Hepatocyte (in vitro differentiated cells): ENCODE results near the gene SNAPC2. TPM values are rescaled to one million over a fixed set of nuclear protein-coding genes. Genes with fewer than 3 reads are reported as not detected.

Experiments
- DNase-seq: peaks from one replicate; pipeline ENCODE4 v3.0.0-alpha.2; 2016; ENCODE audit warnings: low spot score
- H2AFZ ChIP-seq: fragments of 200-600 bp; sonication (generic); 2 replicates; pipeline ENCODE4 v1.6.0; 2016; ENCODE audit warnings: antibody characterized with exemption, mild to moderate bottlenecking
- H3K27ac ChIP-seq: fragments of 200-600 bp; sonication (generic); 2 replicates; pipeline ENCODE4 v1.5.1; 2016; ENCODE audit warnings: mild to moderate bottlenecking
- H3K27me3 ChIP-seq: fragments of 200-600 bp; sonication (generic); 2 replicates; pipeline ENCODE4 v1.6.1; 2016
- H3K36me3 ChIP-seq: fragments of 200-600 bp; sonication (generic); replicated peaks from 2 replicates; pipeline ENCODE4 v1.5.1; 2016; ENCODE audit warnings: low read depth; ENCODE audit not compliant: insufficient read depth
- H3K4me1 ChIP-seq: fragments of 200-600 bp; sonication (generic); 2 replicates; pipeline ENCODE4 v1.5.1; 2016; ENCODE audit warnings: mild to moderate bottlenecking, moderate library complexity; ENCODE audit not compliant: insufficient read depth
- H3K4me2 ChIP-seq: fragments of 200-600 bp; sonication (generic); 2 replicates; pipeline ENCODE4 v1.6.0; 2016
- H3K4me3 ChIP-seq: fragments of 200-600 bp; sonication (generic); 2 replicates; pipeline ENCODE4 v1.5.1; 2016; ENCODE audit warnings: mild to moderate bottlenecking
- H3K79me2 ChIP-seq: fragments of 200-600 bp; sonication (generic); 2 replicates; pipeline ENCODE4 v1.6.0; 2017; ENCODE audit warnings: mild to moderate bottlenecking
- H3K9me2 ChIP-seq: fragments of 200-600 bp; sonication (generic); replicated peaks from 2 replicates; pipeline ENCODE4 v1.6.0; 2017; ENCODE audit warnings: mild to moderate bottlenecking; ENCODE audit not compliant: insufficient read depth
- H3K9me3 ChIP-seq: fragments of 200-600 bp; sonication (generic); 2 replicates; pipeline ENCODE4 v1.5.1; 2016; ENCODE audit warnings: low read depth, mild to moderate bottlenecking
- H4K20me1 ChIP-seq: fragments of 200-600 bp; sonication (generic); 2 replicates; pipeline ENCODE4 v1.6.0; 2016; ENCODE audit warnings: mild to moderate bottlenecking; ENCODE audit not compliant: insufficient read depth, poor library complexity, severe bottlenecking
- CTCF ChIP-seq: fragments of 200-600 bp; sonication (generic); IDR thresholded peaks from 2 replicates; pipeline ENCODE4 v1.5.1; 2016; ENCODE audit warnings: antibody characterized with exemption, mild to moderate bottlenecking; ENCODE audit not compliant: poor library complexity
- EZH2 ChIP-seq: fragments of 200-600 bp; sonication (generic); IDR thresholded peaks from 2 replicates; pipeline ENCODE4 v1.6.1; 2016; ENCODE audit warnings: antibody characterized with exemption, mild to moderate bottlenecking, borderline replicate concordance
- EZH2phosphoT487 ChIP-seq: fragments of 200-600 bp; sonication (generic); IDR thresholded peaks from one replicate; pipeline ENCODE4 v1.6.1; 2018; ENCODE audit warnings: antibody characterized with exemption, mild to moderate bottlenecking, low read depth, moderate library complexity; ENCODE audit not compliant: unreplicated experiment, severe bottlenecking
- WGBS: methylation state at CpG from one replicate; pipeline ENCODE4 v1.1.6; 2016; ENCODE audit warnings: low lambda C conversion rate; ENCODE audit errors: missing lambda C conversion rate; 5-methylcytosine and 5-hydroxymethylcytosine counted together
- polyA plus RNA-seq: library from polyadenylated mRNA; unstranded; fragments of >200 nt; fragmentation: Nextera tagmentation; extraction: Ambion mirVana; gene quantifications from 2 replicates; pipeline ENCODE4 v1.2.1, GENCODE V29; 2016
- total RNA-seq: library from RNA; depleted of rRNA; stranded (reverse); fragments of >200 nt; gene quantifications from 2 replicates; pipeline ENCODE4 v1.2.3, GENCODE V29; 2014

The SNAPC2 gene
- total and polyA plus RNA-seq, 2 experiments from 2014 or later, result 11.8 to 17.5 TPM

GRCh38 chr19:7953060-7953459, 32.9 kb downstream of the SNAPC2 start:
- 100% methylated on average over 1 of the region's 3 CpGs for WGBS
- no peaks in the 10 kb centered on the region for H3K9me2 ChIP-seq
- H3K9me3 ChIP-seq, result no peaks in the 10 kb centered on the region
- no peaks in the 10 kb centered on the region for H3K36me3 ChIP-seq
- no peak overlapping the region for H3K27ac ChIP-seq
- no peaks in the 10 kb centered on the region for H3K79me2 ChIP-seq
- TF ChIP-seq CTCF (no peak), EZH2phosphoT487 (no peak), EZH2 (no peak)
- no peaks in the 10 kb centered on the region for H3K4me1 ChIP-seq
- H3K4me3 ChIP-seq, result no peak overlapping the region
- no peak overlapping the region for H3K4me2 ChIP-seq
- no peak overlapping the region for H2AFZ ChIP-seq
- no peaks in the 10 kb centered on the region for H4K20me1 ChIP-seq
- H3K27me3 ChIP-seq, result no peaks in the 10 kb centered on the region
- DNase-seq, result no peak

GRCh38 chr19:7953576-7953975, 33.4 kb downstream of the SNAPC2 start:
- Histone ChIP-seq H3K9me2 (no peaks in the 10 kb centered on the region), H3K9me3 (no peaks in the 10 kb centered on the region), H3K36me3 (no peaks in the 10 kb centered on the region), H3K79me2 (no peaks in the 10 kb centered on the region), H4K20me1 (no peaks in the 10 kb centered on the region), H3K4me3 (no peak overlapping the region), H2AFZ (no peak overlapping the region), H3K27me3 (no peaks in the 10 kb centered on the region), H3K4me2 (no peak overlapping the region), H3K4me1 (no peaks in the 10 kb centered on the region), H3K27ac (no peak overlapping the region)
- WGBS, result 83% methylated on average over 7 of the region's 7 CpGs
- TF ChIP-seq EZH2 (no peak), CTCF (no peak), EZH2phosphoT487 (no peak)
- no peak for DNase-seq

- no peak for DNase-seq
Observed at GRCh38 chr19:7955696-7956095, 35.6 kb downstream of the SNAPC2 start.

More at GRCh38 chr19:7955696-7956095, 35.6 kb downstream of the SNAPC2 start:
- Histone ChIP-seq H3K79me2 (no peaks in the 10 kb centered on the region), H2AFZ (no peak overlapping the region), H4K20me1 (no peaks in the 10 kb centered on the region), H3K9me2 (no peaks in the 10 kb centered on the region), H3K4me3 (no peak overlapping the region), H3K27ac (no peak overlapping the region), H3K4me2 (no peak overlapping the region), H3K36me3 (no peaks in the 10 kb centered on the region), H3K9me3 (no peaks in the 10 kb centered on the region), H3K27me3 (no peaks in the 10 kb centered on the region), H3K4me1 (no peaks in the 10 kb centered on the region)
- TF ChIP-seq CTCF, result no peak
- TF ChIP-seq EZH2, result no peak
- TF ChIP-seq EZH2phosphoT487, result no peak
- WGBS, result 88% methylated on average over 11 of the region's 11 CpGs
